ENCODE measurements around the gene FSIP1.

DNA sequence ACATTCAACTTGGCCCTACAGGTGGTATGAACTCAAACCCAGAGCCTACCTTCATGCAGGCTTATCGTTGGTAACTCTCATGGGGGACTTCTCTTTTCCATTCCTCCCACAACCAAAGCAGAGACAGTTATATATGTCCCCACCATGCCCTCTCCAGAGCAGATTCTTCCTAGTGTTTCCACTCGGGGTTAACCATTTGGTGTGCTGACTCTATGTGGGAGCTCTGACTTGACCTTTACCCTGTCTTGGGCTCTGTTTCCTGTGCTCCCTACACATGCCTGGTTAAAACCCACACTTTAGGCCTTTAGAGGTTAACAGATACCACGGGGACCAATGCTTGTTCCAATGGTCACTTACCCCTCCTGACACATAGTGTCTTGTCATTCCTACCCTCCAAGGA is 80.7 kb downstream of the FSIP1 start:
- TF ChIP-seq, protein P1, sequence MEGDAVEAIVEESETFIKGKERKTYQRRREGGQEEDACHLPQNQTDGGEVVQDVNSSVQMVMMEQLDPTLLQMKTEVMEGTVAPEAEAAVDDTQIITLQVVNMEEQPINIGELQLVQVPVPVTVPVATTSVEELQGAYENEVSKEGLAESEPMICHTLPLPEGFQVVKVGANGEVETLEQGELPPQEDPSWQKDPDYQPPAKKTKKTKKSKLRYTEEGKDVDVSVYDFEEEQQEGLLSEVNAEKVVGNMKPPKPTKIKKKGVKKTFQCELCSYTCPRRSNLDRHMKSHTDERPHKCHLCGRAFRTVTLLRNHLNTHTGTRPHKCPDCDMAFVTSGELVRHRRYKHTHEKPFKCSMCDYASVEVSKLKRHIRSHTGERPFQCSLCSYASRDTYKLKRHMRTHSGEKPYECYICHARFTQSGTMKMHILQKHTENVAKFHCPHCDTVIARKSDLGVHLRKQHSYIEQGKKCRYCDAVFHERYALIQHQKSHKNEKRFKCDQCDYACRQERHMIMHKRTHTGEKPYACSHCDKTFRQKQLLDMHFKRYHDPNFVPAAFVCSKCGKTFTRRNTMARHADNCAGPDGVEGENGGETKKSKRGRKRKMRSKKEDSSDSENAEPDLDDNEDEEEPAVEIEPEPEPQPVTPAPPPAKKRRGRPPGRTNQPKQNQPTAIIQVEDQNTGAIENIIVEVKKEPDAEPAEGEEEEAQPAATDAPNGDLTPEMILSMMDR (IDR thresholded peaks at IDR 0.05; ENCODE audit: low read length), result no peak
- TF ChIP-seq EZH2 (IDR thresholded peaks at IDR 0.05; ENCODE audit: borderline replicate concordance, low read length), result no peak
